Measurements from ENCODE around the gene JAKMIP3. TPM values are rescaled to one million over a fixed set of nuclear protein-coding genes. Genes with fewer than 3 reads are reported as not detected.

The JAKMIP3 gene
- total RNA-seq, 4 donors from 2014 or later = 0.24 to 0.67 (median 0.51) TPM

DNA sequence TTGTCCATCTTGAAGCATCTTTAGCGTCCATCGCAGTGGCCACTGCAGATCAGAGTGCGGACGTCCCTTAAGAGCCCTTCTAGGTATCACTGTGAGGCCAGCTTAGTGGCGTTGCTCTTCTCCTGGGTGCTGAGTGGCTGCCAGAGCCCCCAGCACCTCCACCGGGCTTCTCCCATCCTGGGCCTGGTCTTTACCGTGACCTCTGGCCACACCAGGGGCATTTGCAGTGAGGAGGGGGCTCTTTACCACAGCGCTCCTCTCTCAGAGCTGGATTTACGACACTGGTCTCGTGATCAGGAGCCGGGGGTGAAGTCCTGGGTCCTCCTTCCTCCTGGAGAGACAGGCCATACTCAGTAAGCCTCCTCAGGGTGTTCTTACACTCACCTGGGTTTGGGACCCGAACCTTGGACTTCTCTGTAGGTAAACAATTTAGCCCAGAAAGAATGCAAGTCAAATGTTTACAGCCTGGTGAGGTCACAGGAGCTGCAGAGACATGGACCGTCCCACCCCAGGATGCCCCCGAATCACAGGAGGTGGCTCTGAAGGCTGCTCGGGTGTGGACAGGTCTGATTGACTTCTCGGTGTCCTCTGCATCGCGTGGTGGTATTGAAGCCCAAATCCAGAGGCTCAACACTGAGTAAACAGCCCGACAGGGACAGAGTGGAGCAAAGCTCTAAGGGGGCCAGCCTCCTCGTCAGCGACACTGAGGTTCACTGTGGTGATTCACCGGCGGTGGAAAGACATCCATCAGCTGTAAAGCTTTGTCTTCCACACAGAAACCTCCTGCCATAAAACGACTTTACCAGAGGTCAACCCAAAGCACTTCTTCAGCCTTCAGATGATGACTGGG, 33.0 kb downstream of the JAKMIP3 start:
- peaks cover 4 to 11% of the 10 kb centered on the region in 2 donors for H3K4me1 ChIP-seq
- in situ Hi-C loops (cut with MboI; ENCODE audit: low sequenced_read_pairs in 4 of 4) = no loop called here
- H3K36me3 ChIP-seq = no peaks in the 10 kb centered on the region
- H3K4me3 ChIP-seq = no peak overlapping the region
- DNase-seq (no peak), ATAC-seq (no peak)
- no peaks in the 10 kb centered on the region for H3K27me3 ChIP-seq
- no peak overlapping the region for H3K27ac ChIP-seq
- H3K9me3 ChIP-seq = no peaks in the 10 kb centered on the region
- intact Hi-C loops (cut with DNase I; ENCODE audit: low total_unique reads) = no loop called here
- TF ChIP-seq POLR2A (IDR thresholded peaks at IDR 0.05) = no peak
- TF ChIP-seq, protein P1, sequence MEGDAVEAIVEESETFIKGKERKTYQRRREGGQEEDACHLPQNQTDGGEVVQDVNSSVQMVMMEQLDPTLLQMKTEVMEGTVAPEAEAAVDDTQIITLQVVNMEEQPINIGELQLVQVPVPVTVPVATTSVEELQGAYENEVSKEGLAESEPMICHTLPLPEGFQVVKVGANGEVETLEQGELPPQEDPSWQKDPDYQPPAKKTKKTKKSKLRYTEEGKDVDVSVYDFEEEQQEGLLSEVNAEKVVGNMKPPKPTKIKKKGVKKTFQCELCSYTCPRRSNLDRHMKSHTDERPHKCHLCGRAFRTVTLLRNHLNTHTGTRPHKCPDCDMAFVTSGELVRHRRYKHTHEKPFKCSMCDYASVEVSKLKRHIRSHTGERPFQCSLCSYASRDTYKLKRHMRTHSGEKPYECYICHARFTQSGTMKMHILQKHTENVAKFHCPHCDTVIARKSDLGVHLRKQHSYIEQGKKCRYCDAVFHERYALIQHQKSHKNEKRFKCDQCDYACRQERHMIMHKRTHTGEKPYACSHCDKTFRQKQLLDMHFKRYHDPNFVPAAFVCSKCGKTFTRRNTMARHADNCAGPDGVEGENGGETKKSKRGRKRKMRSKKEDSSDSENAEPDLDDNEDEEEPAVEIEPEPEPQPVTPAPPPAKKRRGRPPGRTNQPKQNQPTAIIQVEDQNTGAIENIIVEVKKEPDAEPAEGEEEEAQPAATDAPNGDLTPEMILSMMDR (IDR thresholded peaks at IDR 0.05 in 4 of 5, conservative IDR thresholded peaks at IDR 0.05 in 1 of 5) = no peak

DNA sequence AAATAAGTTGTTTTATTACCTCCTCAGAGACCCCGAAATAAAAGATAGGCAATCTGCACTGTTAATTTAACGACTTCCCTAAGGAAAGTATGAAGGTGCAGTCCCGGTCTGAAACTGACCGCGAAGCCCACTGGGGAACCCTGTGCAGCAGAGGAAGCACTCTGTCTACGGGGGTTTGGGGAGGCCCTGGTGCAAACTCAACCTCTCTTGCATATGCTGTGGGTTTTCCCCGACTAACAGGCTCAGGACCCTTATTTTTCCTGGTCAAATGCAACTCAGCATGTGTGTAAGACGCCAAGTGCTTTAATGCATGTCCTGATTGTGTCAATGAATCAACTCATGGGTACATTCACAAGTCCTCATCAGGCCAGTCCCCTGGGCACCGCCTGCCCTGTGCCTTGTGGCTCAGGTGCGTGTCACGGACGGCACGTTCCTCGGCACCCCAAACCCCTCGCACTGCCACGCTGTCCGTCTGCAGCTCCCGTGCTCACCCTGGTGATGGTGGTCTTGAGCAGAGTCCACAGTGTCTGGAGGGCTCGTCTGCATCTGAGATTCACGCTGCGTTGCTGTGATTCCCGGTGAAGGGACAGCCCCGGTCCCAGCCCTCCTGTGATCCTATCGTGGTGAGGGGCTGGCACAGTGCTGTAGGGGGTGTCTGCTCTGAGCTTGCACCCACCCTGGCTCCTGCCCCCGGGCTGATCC, 33.8 kb downstream of the JAKMIP3 start:
- intact Hi-C loops (cut with DNase I; ENCODE audit: low total_unique reads) (no loop called here), in situ Hi-C loops (cut with MboI; ENCODE audit: low sequenced_read_pairs in 4 of 4) (no loop called here)
- ATAC-seq (no peak), DNase-seq (no peak)
- H3K4me3 ChIP-seq = no peak overlapping the region
- no peaks in the 10 kb centered on the region for H3K36me3 ChIP-seq
- no peaks in the 10 kb centered on the region for H3K27me3 ChIP-seq
- no peak overlapping the region for H3K27ac ChIP-seq
- H3K4me1 ChIP-seq = peaks cover 4 to 11% of the 10 kb centered on the region in 2 donors
- no peak for TF ChIP-seq POLR2A (IDR thresholded peaks at IDR 0.05)
- TF ChIP-seq, protein P1 (IDR thresholded peaks at IDR 0.05 in 4 of 5, conservative IDR thresholded peaks at IDR 0.05 in 1 of 5) = no peak
- H3K9me3 ChIP-seq = no peaks in the 10 kb centered on the region

DNA sequence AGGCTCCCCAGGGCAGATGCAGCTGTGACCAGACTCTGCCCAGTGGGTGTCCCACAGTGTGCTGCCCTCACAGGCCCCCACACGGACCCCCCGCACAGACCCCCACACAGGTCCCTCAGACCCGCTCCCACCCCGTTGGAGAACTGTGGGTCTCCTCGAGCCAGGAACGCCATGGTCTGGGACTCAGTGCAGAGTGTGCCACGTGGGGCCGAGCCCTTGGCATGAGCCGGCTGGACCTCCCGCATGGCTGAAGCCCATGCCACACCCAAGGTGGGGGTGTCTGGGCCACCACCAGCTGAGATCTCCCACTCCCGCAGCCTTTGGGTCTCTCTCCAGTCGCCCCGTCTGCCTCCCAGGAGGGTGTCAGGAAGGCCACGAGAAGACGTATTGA, 34.3 kb downstream of the JAKMIP3 start:
- Histone ChIP-seq H3K27ac (no peak overlapping the region), H3K9me3 (no peaks in the 10 kb centered on the region), H3K27me3 (no peaks in the 10 kb centered on the region), H3K36me3 (no peaks in the 10 kb centered on the region), H3K4me3 (no peak overlapping the region), H3K4me1 (peaks cover 4 to 11% of the 10 kb centered on the region in 2 donors)
- TF ChIP-seq, protein P1 (IDR thresholded peaks at IDR 0.05 in 4 of 5, conservative IDR thresholded peaks at IDR 0.05 in 1 of 5) = no peak
- no peak for TF ChIP-seq POLR2A (IDR thresholded peaks at IDR 0.05)
- intact Hi-C loops (cut with DNase I; ENCODE audit: low total_unique reads) (no loop called here), in situ Hi-C loops (cut with MboI; ENCODE audit: low sequenced_read_pairs in 4 of 4) (no loop called here)
- DNase-seq (no peak), ATAC-seq (no peak)

DNA sequence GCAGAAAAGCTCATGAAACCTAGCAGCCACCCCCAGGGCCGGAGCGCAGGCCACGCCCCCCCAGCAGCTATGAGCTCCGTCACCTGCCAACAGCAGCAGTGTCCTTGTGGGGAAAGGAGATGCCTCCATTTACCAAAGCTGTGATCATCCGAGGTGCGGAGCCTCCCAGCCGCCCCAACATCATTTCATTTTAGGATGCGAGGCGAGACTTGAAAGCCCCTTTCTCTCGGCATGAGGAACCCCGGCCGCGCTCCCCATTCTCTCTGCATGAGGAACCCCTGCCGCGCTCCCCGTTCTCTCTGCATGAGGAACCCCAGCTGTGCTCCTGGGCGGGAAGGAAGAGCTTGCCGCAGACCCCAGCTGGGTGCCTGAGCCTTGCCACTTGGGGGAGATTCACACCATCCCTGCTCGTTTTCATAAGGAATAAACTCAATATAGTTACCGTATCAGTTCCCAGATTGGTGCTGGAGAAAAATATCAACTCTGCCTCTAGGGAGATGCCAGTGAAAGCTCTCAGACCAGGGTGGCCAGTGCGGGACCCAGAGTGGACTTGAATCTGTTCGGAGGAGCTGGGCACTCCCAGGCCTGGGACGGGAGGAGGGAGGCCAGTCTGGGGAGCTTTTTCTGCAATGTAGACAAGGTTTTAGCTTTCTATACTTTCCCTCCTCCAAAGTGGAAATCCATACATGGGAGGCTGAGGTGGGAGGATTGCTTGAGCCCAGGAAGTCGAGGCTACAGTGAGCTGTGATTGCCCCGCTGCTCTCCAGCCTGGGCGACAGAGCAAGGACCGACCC, 35.0 kb downstream of the JAKMIP3 start:
- TF ChIP-seq POLR2A (IDR thresholded peaks at IDR 0.05) = no peak
- TF ChIP-seq, protein P1 (IDR thresholded peaks at IDR 0.05 in 4 of 5, conservative IDR thresholded peaks at IDR 0.05 in 1 of 5) = no peak
- Histone ChIP-seq H3K27ac (no peak overlapping the region), H3K4me1 (peaks cover 4 to 9% of the 10 kb centered on the region in 2 donors), H3K4me3 (no peak overlapping the region), H3K27me3 (no peaks in the 10 kb centered on the region), H3K9me3 (no peaks in the 10 kb centered on the region), H3K36me3 (no peaks in the 10 kb centered on the region)
- DNase-seq (no peak), ATAC-seq (no peak)
- in situ Hi-C loops (cut with MboI; ENCODE audit: low sequenced_read_pairs in 4 of 4) = no loop called here
- intact Hi-C loops (cut with DNase I; ENCODE audit: low total_unique reads) = no loop called here
